ENCODE results near the gene MOCS3. TPM values are rescaled to one million over a fixed set of nuclear protein-coding genes. Genes with fewer than 3 reads are reported as not detected.
A peak's percentile ranks its signal among the peaks of the same experiment; 100 is the strongest.

Gene MOCS3, protein sequence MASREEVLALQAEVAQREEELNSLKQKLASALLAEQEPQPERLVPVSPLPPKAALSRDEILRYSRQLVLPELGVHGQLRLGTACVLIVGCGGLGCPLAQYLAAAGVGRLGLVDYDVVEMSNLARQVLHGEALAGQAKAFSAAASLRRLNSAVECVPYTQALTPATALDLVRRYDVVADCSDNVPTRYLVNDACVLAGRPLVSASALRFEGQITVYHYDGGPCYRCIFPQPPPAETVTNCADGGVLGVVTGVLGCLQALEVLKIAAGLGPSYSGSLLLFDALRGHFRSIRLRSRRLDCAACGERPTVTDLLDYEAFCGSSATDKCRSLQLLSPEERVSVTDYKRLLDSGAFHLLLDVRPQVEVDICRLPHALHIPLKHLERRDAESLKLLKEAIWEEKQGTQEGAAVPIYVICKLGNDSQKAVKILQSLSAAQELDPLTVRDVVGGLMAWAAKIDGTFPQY
- total RNA-seq (1 to 10 TPM; 2.7 to 3.0 TPM), total RNA-seq (7.3 to 35.1 (median 21.4) reads per million in 172 experiments)
- polyA plus RNA-seq (2013, experiment 1 of 2), result 2.5 TPM
- polyA plus RNA-seq (2013, experiment 2 of 2), result 1.6 TPM

DNA sequence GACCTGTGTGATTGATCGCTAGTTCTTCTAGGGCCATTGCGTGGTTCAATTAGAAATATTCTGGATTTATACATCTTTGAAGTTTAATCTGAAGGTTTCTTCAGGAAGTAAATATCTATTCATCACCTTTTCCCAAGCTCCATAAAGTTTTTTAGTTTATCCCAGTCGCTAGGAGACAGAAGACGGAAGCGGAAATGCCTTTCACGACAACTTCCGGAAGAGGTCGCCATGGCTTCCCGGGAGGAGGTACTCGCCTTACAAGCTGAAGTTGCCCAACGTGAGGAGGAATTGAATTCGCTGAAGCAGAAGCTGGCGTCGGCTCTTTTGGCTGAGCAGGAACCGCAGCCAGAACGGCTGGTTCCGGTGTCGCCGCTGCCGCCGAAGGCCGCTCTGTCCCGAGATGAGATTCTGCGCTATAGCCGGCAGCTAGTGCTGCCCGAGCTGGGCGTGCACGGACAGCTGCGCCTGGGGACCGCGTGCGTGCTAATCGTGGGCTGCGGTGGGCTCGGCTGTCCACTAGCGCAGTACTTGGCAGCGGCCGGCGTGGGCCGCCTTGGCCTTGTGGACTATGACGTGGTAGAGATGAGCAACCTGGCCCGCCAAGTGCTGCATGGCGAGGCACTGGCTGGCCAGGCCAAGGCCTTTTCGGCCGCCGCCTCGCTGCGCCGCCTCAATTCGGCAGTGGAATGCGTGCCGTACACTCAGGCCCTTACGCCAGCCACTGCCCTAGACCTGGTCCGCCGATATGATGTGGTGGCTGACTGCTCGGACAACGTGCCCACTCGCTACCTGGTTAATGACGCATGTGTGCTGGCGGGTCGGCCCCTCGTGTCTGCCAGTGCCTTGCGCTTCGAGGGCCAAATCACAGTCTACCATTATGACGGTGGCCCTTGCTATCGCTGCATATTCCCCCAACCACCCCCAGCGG is at the start of gene MOCS3:
MOCS3 (plus strand) TSS at position 204 of the 928 bp plus-strand sequence; CDS start at position 229, 25 bp downstream.
- peaks cover 62% of the 10 kb centered on the region for H3K4me1 Mint-ChIP-seq (ENCODE audit: low read depth)
- H3K36me3 ChIP-seq (ENCODE audit: insufficient read depth, low read length), result peaks cover 24% of the 10 kb centered on the region
- ATAC-seq (ENCODE audit: poor library complexity) (peak; percentile 81), DNase-seq (peak; percentile 70 to 96 (median 76))
- H3K27me3 Mint-ChIP-seq, result no peaks in the 10 kb centered on the region
- H3K4me3 Mint-ChIP-seq, result peak within 1 kb of the TSS; percentile 94
- peak within 1 kb of the TSS; percentile 96 for H3K27ac Mint-ChIP-seq
- H3K27ac ChIP-seq (ENCODE audit: low read depth in 1 of 2, low read length in 2 of 2), result peak within 1 kb of the TSS; percentile 82 to 99
- peak within 1 kb of the TSS; percentile 94 for H3K4me3 ChIP-seq (ENCODE audit: low read length)
- intact Hi-C loops (cut with DNase I, micrococcal nuclease), result loop anchor here (1.0 to 5.0 kb wide), 4 partner anchors 28 to 227 kb away; partner anchors contain the start of genes ADNP (in 2 of the 2), BCAS4 (in 1 of the 2) and PARD6B (in 1 of the 2)
- CTCF ChIA-PET, result interaction anchor here (1.1 to 3.6 kb wide), 6 partner anchors 23 to 1742 kb away, joined by 3 to 63 read pairs (median 6); partner anchors contain the start of genes ADNP and BCAS4
- peaks cover 34% of the 10 kb centered on the region for H3K4me1 ChIP-seq (ENCODE audit: insufficient read depth, low read length)
- TF ChIP-seq, protein P1, sequence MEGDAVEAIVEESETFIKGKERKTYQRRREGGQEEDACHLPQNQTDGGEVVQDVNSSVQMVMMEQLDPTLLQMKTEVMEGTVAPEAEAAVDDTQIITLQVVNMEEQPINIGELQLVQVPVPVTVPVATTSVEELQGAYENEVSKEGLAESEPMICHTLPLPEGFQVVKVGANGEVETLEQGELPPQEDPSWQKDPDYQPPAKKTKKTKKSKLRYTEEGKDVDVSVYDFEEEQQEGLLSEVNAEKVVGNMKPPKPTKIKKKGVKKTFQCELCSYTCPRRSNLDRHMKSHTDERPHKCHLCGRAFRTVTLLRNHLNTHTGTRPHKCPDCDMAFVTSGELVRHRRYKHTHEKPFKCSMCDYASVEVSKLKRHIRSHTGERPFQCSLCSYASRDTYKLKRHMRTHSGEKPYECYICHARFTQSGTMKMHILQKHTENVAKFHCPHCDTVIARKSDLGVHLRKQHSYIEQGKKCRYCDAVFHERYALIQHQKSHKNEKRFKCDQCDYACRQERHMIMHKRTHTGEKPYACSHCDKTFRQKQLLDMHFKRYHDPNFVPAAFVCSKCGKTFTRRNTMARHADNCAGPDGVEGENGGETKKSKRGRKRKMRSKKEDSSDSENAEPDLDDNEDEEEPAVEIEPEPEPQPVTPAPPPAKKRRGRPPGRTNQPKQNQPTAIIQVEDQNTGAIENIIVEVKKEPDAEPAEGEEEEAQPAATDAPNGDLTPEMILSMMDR (IDR thresholded peaks at IDR 0.05), result no peak
- H3K9me3 ChIP-seq (ENCODE audit: control insufficient read depth in 1 of 2, insufficient read depth in 1 of 2, low read length in 2 of 2), result no peaks in the 10 kb centered on the region
- H3K36me3 Mint-ChIP-seq (ENCODE audit: low read depth), result peaks cover 58% of the 10 kb centered on the region
- POLR2A ChIA-PET, result interaction anchor here (0.7 to 4.5 kb wide), 20 partner anchors 10 to 1913 kb away, joined by 3 to 130 read pairs (median 4); partner anchors contain the start of genes ADNP, BCAS4, CSE1L and NFATC2
- no peaks in the 10 kb centered on the region for H3K27me3 ChIP-seq (ENCODE audit: control insufficient read depth in 1 of 2, insufficient read depth in 2 of 2, low read length in 2 of 2)
- no peaks in the 10 kb centered on the region for H3K9me3 Mint-ChIP-seq

DNA sequence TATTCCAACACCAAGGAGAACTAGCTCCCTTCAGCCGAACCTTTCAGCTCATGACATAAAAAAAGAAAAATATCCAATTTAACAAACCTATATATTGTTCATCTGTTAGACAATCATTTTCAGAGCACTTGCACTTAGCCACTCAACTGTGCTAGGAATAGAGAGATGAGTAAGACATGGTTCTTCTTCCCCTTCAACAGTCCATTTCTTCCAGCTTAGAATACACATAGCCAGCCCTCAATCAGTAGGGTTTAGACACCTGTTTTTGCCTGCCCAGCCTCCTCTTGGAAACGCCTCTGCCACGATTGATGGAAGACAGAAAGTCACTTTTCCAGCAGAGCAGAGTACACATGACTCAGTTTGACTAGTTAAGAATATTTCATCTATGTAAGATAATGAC is 49.2 kb upstream of the MOCS3 start:
- CTCF ChIA-PET, result interaction anchor here (0.7 to 5.5 kb wide), 4 partner anchors 20 to 1690 kb away, joined by 3 to 31 read pairs (median 4); partner anchors contain the start of genes BCAS4 and DDX27
- Mint-ChIP-seq H3K36me3 (ENCODE audit: low read depth) (peaks cover 37% of the 10 kb centered on the region), H3K27ac (peak overlapping the region; percentile 76), H3K9me3 (no peaks in the 10 kb centered on the region), H3K4me1 (ENCODE audit: low read depth) (peaks cover 80% of the 10 kb centered on the region), H3K27me3 (no peaks in the 10 kb centered on the region), H3K4me3 (no peak overlapping the region)
- POLR2A ChIA-PET, result interaction anchor here (2.0 kb wide), 1 partner anchor 22 kb away, joined by 8 read pairs; the partner anchor contains the start of gene ADNP
- DNase-seq (no peak), ATAC-seq (ENCODE audit: poor library complexity) (no peak)
- TF ChIP-seq, protein P1 (IDR thresholded peaks at IDR 0.05), result no peak
- Histone ChIP-seq H3K4me3 (ENCODE audit: low read length) (no peak overlapping the region), H3K27me3 (ENCODE audit: control insufficient read depth in 1 of 2, insufficient read depth in 2 of 2, low read length in 2 of 2) (no peaks in the 10 kb centered on the region), H3K36me3 (ENCODE audit: insufficient read depth, low read length) (peaks cover 5% of the 10 kb centered on the region), H3K4me1 (ENCODE audit: insufficient read depth, low read length) (peaks cover 26% of the 10 kb centered on the region), H3K27ac (ENCODE audit: low read depth in 1 of 2, low read length in 2 of 2) (no peak overlapping the region), H3K9me3 (ENCODE audit: control insufficient read depth in 1 of 2, insufficient read depth in 1 of 2, low read length in 2 of 2) (no peaks in the 10 kb centered on the region)
- intact Hi-C loops (cut with DNase I, micrococcal nuclease), result no loop called here

DNA sequence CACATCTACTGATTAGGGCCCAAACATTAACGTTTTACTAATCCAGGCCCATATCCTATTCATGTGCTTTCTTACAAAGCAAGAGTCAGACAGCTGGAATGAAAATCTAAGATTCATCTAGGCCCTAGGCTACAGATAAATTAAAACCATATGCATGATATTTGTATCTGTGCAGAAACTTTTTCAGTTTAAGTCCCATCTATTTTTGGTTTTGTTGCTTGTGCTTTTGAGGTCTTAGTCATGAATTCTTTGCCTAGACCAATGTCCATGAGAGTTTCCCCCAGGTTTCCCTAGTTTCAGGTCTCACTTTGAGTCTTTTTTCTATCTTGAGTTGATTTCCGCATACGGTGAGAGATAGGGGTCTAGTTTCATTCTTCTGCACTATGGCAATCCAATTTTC is 47.6 kb upstream of the MOCS3 start:
- peaks cover 28% of the 10 kb centered on the region for H3K4me1 ChIP-seq (ENCODE audit: insufficient read depth, low read length)
- ChIA-PET CTCF (interaction anchor here (1.0 to 5.5 kb wide), 3 partner anchors 18 to 22 kb away, joined by 3 to 31 read pairs (median 6); partner anchors contain the start of gene ADNP), POLR2A (interaction anchor here (0.7 to 1.9 kb wide), 3 partner anchors 10 to 120 kb away, joined by 3 to 5 read pairs (median 3); no protein-coding TSS in a partner anchor)
- no peak overlapping the region for H3K27ac ChIP-seq (ENCODE audit: low read depth in 1 of 2, low read length in 2 of 2)
- H3K27me3 ChIP-seq (ENCODE audit: control insufficient read depth in 1 of 2, insufficient read depth in 2 of 2, low read length in 2 of 2), result no peaks in the 10 kb centered on the region
- H3K9me3 ChIP-seq (ENCODE audit: control insufficient read depth in 1 of 2, insufficient read depth in 1 of 2, low read length in 2 of 2), result no peaks in the 10 kb centered on the region
- TF ChIP-seq, protein P1 (IDR thresholded peaks at IDR 0.05), result no peak
- Mint-ChIP-seq H3K27ac (peak overlapping the region; percentile 76), H3K36me3 (ENCODE audit: low read depth) (peaks cover 34% of the 10 kb centered on the region), H3K4me1 (ENCODE audit: low read depth) (peaks cover 81% of the 10 kb centered on the region), H3K4me3 (no peak overlapping the region), H3K27me3 (no peaks in the 10 kb centered on the region), H3K9me3 (no peaks in the 10 kb centered on the region)
- H3K36me3 ChIP-seq (ENCODE audit: insufficient read depth, low read length), result peaks cover 5% of the 10 kb centered on the region
- H3K4me3 ChIP-seq (ENCODE audit: low read length), result no peak overlapping the region
- no peak for ATAC-seq (ENCODE audit: poor library complexity)
- no peak for DNase-seq
- intact Hi-C loops (cut with DNase I, micrococcal nuclease), result no loop called here
